SH-SY5Y (cell line): ENCODE results near the gene KLF11.

Experiments
- GATA2 ChIP-seq: IDR thresholded peaks from 2 replicates; pipeline ENCODE4 v1.6.1; 2011; ENCODE audit warnings: mild to moderate bottlenecking, low read depth, low read length
- GATA3 ChIP-seq: IDR thresholded peaks from 2 replicates; pipeline ENCODE4 v1.6.1; 2011; ENCODE audit warnings: low read depth, mild to moderate bottlenecking, low read length, moderate library complexity

GRCh38 chr2:10059016-10059351 is 15.6 kb downstream of the KLF11 start:
- TF ChIP-seq GATA3 (no peak), GATA2 (no peak)
